Measurements from ENCODE around the gene EGFR. TPM values are rescaled to one million over a fixed set of nuclear protein-coding genes. Genes with fewer than 3 reads are reported as not detected.
"Not testable (repeated sequence)": the region's sequence is repeated elsewhere in the genome, so short reads cannot be mapped to it uniquely, and the experiment has no call there.

Gene EGFR
- total RNA-seq, 1 experiment from 2014 or later = 3.1 TPM

DNA sequence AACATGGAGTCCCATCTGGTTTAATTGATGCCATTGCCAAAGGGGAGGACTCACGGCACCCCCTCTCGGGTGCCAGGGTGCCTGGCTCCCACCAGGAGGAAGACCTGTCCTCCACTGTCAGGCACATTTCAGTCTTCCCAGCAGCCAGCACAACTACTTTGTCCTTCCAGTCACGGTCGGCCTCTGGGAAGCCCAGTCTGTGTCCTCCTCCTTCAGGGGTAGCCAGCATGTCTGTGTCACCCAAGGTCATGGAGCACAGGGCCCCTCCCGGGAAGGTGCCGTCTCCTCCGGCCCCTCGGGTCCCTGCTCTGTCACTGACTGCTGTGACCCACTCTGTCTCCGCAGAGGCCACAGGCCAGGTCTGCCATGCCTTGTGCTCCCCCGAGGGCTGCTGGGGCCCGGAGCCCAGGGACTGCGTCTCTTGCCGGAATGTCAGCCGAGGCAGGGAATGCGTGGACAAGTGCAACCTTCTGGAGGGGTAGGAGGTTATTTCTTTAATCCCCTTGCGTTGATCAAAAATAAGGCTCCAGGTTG lies 142.4 kb downstream of the EGFR start:
- no peak for DNase-seq
- no peak overlapping the region for H3K4me3 ChIP-seq (ENCODE audit: insufficient read depth, low read depth, low read length)
- no peaks in the 10 kb centered on the region for H3K36me3 ChIP-seq (replicated peaks; ENCODE audit: control insufficient read depth, insufficient read depth, low read length)
- H3K27me3 ChIP-seq (ENCODE audit: control insufficient read depth, insufficient read depth, low read length) = no peaks in the 10 kb centered on the region

DNA sequence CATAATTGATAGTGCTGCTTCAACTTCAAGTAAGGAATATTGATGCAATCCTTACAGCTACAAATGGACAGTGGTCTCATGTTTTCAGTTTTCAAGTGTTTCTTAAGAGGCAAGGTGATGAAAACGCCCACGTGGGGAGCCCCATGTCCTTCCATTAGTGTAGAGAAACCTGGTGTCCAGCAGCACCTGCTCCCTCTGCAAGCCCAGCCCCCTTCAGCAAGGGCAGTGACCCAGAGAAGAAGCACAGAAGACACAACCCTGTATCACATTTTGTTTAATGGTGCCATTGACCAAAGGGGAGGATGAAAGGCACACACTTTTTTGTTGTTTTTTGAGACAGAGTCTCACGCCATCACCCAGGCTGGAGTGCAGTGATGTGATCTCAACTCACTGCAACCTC lies 143.7 kb downstream of the EGFR start:
- no peak for DNase-seq
- H3K4me3 ChIP-seq (ENCODE audit: insufficient read depth, low read depth, low read length) = no peak overlapping the region
- no peaks in the 10 kb centered on the region for H3K36me3 ChIP-seq (replicated peaks; ENCODE audit: control insufficient read depth, insufficient read depth, low read length)
- no peaks in the 10 kb centered on the region for H3K27me3 ChIP-seq (ENCODE audit: control insufficient read depth, insufficient read depth, low read length)

DNA sequence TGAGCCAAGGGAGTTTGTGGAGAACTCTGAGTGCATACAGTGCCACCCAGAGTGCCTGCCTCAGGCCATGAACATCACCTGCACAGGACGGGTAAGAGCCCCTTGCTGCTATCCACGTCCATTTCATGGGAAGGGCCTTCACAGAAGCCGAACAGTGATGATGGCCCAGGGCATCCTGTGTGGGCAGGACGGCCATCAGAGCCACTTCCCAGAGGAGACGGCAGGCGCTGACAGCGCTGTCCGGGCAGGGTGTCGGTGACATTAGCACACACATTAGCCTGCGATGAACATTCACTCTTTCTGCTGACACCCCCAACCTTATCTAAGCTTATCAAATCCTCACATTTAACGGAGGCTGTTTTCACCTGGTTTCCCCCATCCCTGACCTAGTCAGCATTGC lies 144.9 kb downstream of the EGFR start:
- H3K4me3 ChIP-seq (ENCODE audit: insufficient read depth, low read depth, low read length) = no peak overlapping the region
- H3K27me3 ChIP-seq (ENCODE audit: control insufficient read depth, insufficient read depth, low read length) = no peaks in the 10 kb centered on the region
- no peak for DNase-seq
- no peaks in the 10 kb centered on the region for H3K36me3 ChIP-seq (replicated peaks; ENCODE audit: control insufficient read depth, insufficient read depth, low read length)

DNA sequence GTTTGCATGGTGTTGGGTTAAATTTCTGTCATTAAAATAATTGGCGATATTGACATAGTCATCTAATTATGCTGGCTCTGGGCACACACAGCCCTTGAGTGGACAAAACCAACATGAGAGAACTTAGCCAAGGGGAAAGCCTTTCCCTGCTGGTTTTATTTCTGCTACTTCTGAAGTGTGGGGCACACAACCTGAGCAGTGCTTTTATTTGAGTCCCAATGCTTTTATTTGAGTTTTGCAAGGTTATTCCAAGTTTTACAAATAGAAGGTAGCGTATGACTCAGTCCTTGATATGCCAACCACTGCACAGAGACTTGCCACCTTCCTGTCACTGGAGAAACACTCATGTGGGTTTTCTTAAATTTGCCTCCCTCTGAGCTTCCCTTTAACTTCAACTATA lies 145.7 kb downstream of the EGFR start:
- Histone ChIP-seq H3K4me3 (ENCODE audit: insufficient read depth, low read depth, low read length) (no peak overlapping the region), H3K36me3 (replicated peaks; ENCODE audit: control insufficient read depth, insufficient read depth, low read length) (no peaks in the 10 kb centered on the region), H3K27me3 (ENCODE audit: control insufficient read depth, insufficient read depth, low read length) (no peaks in the 10 kb centered on the region)
- no peak for DNase-seq

- H3K36me3 ChIP-seq (replicated peaks; ENCODE audit: control insufficient read depth, insufficient read depth, low read length) = no peaks in the 10 kb centered on the region
- H3K27me3 ChIP-seq (ENCODE audit: control insufficient read depth, insufficient read depth, low read length) = no peaks in the 10 kb centered on the region
- no peak overlapping the region for H3K4me3 ChIP-seq (ENCODE audit: insufficient read depth, low read depth, low read length)
- DNase-seq = no peak
Observed at GRCh38 chr7:55165176-55165861, 146.5 kb downstream of the EGFR start.

- H3K36me3 ChIP-seq (replicated peaks; ENCODE audit: control insufficient read depth, insufficient read depth, low read length); H3K27me3 ChIP-seq (ENCODE audit: control insufficient read depth, insufficient read depth, low read length); DNase-seq; H3K4me3 ChIP-seq (ENCODE audit: insufficient read depth, low read depth, low read length): not testable (repeated sequence)
Observed at GRCh38 chr7:55167296-55167695, 148.5 kb downstream of the EGFR start.

GRCh38 chr7:55170335-55171069 lies 151.7 kb downstream of the EGFR start:
- H3K27me3 ChIP-seq (ENCODE audit: control insufficient read depth, insufficient read depth, low read length) = no peaks in the 10 kb centered on the region
- no peak overlapping the region for H3K4me3 ChIP-seq (ENCODE audit: insufficient read depth, low read depth, low read length)
- H3K36me3 ChIP-seq (replicated peaks; ENCODE audit: control insufficient read depth, insufficient read depth, low read length) = no peaks in the 10 kb centered on the region
- no peak for DNase-seq

DNA sequence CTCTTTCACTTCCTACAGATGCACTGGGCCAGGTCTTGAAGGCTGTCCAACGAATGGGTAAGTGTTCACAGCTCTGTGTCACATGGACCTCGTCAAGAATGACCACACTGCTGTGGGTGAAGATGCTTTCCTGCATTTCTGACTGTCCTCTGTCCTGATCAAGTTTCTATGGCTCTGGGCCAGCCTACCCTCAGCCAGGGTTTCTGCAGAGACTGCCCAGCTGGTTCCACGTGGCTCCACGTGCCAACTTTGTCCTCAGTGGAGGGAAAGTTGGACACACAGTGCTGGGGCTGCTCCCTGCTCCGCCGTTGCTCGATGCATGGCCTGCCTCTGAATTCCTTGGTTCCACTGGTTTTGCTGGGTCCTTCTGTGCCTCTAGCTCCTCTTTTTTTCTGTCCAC lies 152.3 kb downstream of the EGFR start:
- Histone ChIP-seq H3K4me3 (ENCODE audit: insufficient read depth, low read depth, low read length) (no peak overlapping the region), H3K36me3 (replicated peaks; ENCODE audit: control insufficient read depth, insufficient read depth, low read length) (no peaks in the 10 kb centered on the region), H3K27me3 (ENCODE audit: control insufficient read depth, insufficient read depth, low read length) (no peaks in the 10 kb centered on the region)
- DNase-seq = no peak

DNA sequence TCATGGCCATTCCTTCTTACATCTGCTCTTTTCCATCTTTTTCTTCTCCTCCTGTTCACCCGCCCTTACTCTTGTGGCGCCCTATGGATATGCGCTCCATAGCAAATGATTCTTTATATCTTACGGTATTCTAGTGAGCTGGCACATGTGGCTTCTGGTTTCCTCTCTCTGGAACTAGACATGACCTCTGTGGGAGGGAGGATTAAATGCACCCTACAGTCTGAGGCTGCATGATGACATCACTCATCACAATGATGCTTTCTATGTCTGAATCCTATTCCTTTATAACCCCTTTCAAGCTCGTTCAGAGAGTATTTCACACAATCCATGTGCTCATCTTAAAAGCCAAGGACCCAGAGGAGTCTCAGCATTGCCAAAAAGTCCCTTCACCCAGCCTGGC lies 153.3 kb downstream of the EGFR start:
- no peak overlapping the region for H3K4me3 ChIP-seq (ENCODE audit: insufficient read depth, low read depth, low read length)
- H3K27me3 ChIP-seq (ENCODE audit: control insufficient read depth, insufficient read depth, low read length) = no peaks in the 10 kb centered on the region
- no peak for DNase-seq
- no peaks in the 10 kb centered on the region for H3K36me3 ChIP-seq (replicated peaks; ENCODE audit: control insufficient read depth, insufficient read depth, low read length)

DNA sequence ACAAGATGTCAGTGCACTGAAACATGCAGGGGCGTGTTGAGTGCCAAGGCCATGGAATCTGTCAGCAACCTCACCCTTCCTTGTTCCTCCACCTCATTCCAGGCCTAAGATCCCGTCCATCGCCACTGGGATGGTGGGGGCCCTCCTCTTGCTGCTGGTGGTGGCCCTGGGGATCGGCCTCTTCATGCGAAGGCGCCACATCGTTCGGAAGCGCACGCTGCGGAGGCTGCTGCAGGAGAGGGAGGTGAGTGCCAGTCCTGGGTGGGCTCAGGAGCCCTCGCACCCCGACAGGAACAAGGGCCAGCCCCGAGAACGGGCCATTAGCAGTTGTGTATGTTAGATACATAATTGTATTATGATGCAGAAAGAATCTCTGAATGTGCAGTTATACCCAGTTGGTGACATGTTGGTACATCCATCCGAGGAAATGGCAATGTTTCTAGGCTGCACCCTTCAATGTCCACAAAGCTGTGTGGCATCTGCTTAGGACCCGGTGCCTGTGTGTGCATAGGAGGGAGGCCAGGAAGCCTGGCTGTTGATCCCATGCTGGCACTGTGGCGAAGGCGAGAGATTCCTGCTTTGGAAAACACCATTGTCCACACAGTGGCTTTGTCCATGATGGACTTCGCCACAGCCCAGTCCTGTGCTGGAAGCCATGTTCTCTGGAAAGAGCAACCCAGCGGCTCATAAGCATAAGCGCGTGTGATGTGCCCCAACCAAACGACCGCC lies 154.2 kb downstream of the EGFR start:
- H3K36me3 ChIP-seq (replicated peaks; ENCODE audit: control insufficient read depth, insufficient read depth, low read length) = no peaks in the 10 kb centered on the region
- no peak overlapping the region for H3K4me3 ChIP-seq (ENCODE audit: insufficient read depth, low read depth, low read length)
- H3K27me3 ChIP-seq (ENCODE audit: control insufficient read depth, insufficient read depth, low read length) = no peaks in the 10 kb centered on the region
- no peak for DNase-seq

DNA sequence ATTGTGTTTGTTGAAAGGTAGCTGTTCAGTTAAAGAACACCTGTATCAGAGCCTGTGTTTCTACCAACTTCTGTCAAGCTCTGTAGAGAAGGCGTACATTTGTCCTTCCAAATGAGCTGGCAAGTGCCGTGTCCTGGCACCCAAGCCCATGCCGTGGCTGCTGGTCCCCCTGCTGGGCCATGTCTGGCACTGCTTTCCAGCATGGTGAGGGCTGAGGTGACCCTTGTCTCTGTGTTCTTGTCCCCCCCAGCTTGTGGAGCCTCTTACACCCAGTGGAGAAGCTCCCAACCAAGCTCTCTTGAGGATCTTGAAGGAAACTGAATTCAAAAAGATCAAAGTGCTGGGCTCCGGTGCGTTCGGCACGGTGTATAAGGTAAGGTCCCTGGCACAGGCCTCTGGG lies 154.9 kb downstream of the EGFR start:
- Histone ChIP-seq H3K36me3 (replicated peaks; ENCODE audit: control insufficient read depth, insufficient read depth, low read length) (no peaks in the 10 kb centered on the region), H3K27me3 (ENCODE audit: control insufficient read depth, insufficient read depth, low read length) (no peaks in the 10 kb centered on the region), H3K4me3 (ENCODE audit: insufficient read depth, low read depth, low read length) (no peak overlapping the region)
- DNase-seq = no peak

- no peaks in the 10 kb centered on the region for H3K36me3 ChIP-seq (replicated peaks; ENCODE audit: control insufficient read depth, insufficient read depth, low read length)
- DNase-seq = no peak
- H3K4me3 ChIP-seq (ENCODE audit: insufficient read depth, low read depth, low read length) = no peak overlapping the region
- H3K27me3 ChIP-seq (ENCODE audit: control insufficient read depth, insufficient read depth, low read length) = no peaks in the 10 kb centered on the region
Observed at GRCh38 chr7:55174456-55174855, 155.6 kb downstream of the EGFR start.

DNA sequence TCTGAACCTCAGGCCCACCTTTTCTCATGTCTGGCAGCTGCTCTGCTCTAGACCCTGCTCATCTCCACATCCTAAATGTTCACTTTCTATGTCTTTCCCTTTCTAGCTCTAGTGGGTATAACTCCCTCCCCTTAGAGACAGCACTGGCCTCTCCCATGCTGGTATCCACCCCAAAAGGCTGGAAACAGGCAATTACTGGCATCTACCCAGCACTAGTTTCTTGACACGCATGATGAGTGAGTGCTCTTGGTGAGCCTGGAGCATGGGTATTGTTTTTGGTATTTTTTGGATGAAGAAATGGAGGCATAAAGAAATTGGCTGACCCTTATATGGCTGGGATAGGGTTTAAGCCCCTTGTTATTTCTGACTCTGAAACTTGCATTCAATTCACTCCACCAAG lies 156.0 kb downstream of the EGFR start:
- Histone ChIP-seq H3K36me3 (replicated peaks; ENCODE audit: control insufficient read depth, insufficient read depth, low read length) (no peaks in the 10 kb centered on the region), H3K27me3 (ENCODE audit: control insufficient read depth, insufficient read depth, low read length) (no peaks in the 10 kb centered on the region), H3K4me3 (ENCODE audit: insufficient read depth, low read depth, low read length) (no peak overlapping the region)
- DNase-seq = no peak

- Histone ChIP-seq H3K4me3 (ENCODE audit: insufficient read depth, low read depth, low read length) (no peak overlapping the region), H3K27me3 (ENCODE audit: control insufficient read depth, insufficient read depth, low read length) (no peaks in the 10 kb centered on the region), H3K36me3 (replicated peaks; ENCODE audit: control insufficient read depth, insufficient read depth, low read length) (no peaks in the 10 kb centered on the region)
- no peak for DNase-seq
Observed at GRCh38 chr7:55177068-55177530, 158.3 kb downstream of the EGFR start.
